SKM-1 treated with dmso at 0.1 percent for 144 hours (cell line): ENCODE data around the gene WDR36.

ENCODE experiments used
- DNase-seq: peaks from one replicate; lab custom pipeline; 2025; ENCODE audit not compliant: unreplicated experiment; lab: John Stamatoyannopoulos, UW

WDR36 gene

GRCh38 chr5:111099058-111099778 is 7.1 kb downstream of the WDR36 start:
- DNase-seq: no peak

DNA sequence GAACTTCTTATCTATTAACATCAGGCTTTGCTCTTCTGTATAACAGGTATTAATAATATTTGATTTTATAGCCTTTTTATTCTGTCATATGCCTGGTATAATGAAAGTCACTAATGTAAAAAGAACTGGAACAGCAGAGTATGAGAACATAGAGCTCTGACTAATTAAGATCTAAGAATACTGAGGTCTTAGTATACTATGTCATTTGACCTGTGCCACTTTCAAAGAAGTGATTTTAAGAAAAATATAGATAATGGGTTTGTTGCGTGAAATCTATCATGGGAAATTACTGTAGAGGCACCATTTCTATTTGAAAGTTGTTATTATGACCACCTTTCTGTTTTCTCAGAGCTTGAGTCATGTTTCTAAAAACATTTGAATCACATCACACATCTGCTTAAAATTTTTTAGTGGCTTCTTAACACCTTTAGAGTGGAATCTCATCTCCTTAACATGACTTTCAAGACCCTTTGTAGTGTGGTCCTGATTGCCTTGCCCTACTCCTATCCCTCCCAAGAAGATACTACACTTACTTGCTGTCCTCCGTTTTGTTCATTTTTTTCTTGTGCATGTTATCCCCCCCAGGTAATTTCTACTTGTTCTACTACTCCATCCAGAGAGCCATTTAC is 14.3 kb downstream of the WDR36 start:
- no peak for DNase-seq

DNA sequence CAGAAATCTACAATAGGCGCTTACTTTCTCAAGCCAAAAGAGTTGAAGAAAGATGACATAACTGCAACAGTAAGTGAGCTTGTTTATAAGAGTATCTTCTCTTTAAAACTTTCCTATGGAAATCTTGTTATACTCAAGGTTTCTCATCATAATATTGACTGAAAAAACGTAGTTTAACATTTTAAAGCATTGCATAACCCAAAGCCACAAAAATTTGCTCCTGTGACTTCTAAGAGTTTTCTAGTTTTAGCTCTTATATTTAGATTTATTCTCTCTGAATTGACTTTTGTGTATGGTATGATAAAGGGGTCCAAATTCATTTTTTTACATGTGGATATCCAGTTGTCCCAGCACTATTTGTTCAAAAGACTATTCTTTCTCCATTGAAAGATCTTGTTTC is 15.2 kb downstream of the WDR36 start:
- DNase-seq: no peak

- DNase-seq: no peak
Observed at GRCh38 chr5:111111956-111112355, 19.8 kb downstream of the WDR36 start.

GRCh38 chr5:111113678-111114077 is 21.5 kb downstream of the WDR36 start:
- no peak for DNase-seq

DNA sequence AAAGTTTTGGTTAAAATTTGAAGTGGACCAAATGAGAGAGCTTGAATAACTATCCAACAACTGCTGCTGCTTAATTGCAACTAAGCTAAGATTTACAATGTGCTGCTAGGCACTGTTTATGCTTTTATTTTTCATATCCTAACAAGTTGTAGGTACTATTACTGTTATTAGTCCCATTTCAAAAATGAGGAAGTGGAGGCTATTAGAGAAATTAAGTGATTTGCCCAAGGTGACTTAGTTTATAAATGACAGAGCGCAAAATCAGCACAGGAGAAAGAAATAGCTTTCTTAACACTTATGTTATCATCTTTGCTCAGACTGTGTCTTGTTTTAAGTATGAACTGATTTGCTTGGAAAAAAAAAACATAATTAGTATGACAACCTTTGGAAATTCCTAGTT is 23.1 kb downstream of the WDR36 start:
- no peak for DNase-seq

GRCh38 chr5:111116550-111116949 is 24.4 kb downstream of the WDR36 start:
- DNase-seq: peak; percentile 76

GRCh38 chr5:111117136-111117535 is 25.0 kb downstream of the WDR36 start:
- DNase-seq: no peak

GRCh38 chr5:111119221-111119620 is 27.1 kb downstream of the WDR36 start:
- DNase-seq: no peak

GRCh38 chr5:111119856-111120255 is 27.7 kb downstream of the WDR36 start:
- no peak for DNase-seq

DNA sequence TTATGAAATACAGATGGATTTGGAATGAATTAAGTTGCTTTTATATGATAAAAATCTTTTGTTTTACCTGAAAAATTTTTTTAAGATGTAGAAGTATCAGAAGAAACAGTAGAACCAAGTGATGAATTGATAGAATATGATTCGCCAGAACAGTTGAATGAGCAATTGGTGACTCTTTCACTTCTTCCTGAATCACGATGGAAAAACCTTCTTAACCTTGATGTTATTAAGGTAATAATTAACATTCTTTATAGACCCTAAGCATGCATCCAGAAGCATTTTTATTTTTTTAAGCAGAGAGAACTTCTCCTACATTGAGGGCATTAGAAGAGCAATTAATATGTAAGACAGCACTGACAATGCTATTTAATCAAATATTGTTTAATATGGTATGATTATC is 28.8 kb downstream of the WDR36 start:
- DNase-seq: no peak

DNA sequence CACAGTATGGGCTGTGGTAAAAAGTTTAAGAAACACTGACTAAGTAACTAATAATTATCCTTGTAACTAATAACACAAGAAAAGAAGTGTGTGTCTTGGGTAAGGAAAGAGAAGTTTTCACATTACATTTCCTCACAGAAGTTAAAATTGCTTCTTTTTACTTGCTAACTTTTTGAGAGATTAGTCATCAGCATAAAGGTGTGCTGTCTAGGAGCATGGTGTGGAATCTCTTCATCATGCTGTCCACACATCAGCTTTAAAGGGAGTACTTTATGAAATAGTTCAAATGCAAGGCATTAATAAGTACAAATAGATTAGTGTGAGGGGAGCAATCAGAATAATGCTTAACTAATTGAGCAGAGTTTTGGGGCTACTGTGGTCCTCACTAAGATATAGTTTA is 29.8 kb downstream of the WDR36 start:
- no peak for DNase-seq

DNA sequence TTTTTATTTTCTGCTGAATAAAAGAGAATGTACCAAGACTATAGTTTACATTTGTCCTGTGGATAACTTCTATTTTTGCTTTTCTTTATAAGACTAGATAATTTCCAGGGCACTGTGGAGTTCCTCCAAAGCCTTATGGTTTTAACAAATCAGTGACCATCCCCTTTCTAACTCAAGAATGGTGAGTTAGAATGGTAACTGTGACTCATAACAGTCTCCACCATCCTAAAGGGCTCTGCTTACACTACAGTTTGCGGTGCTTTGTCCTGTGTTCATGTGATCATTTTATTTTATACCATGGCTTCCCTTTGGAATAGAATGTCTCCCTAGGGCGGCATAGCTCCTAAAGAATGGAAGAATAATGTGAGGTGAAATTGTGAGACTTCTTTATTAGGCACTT is 30.2 kb downstream of the WDR36 start:
- no peak for DNase-seq

DNA sequence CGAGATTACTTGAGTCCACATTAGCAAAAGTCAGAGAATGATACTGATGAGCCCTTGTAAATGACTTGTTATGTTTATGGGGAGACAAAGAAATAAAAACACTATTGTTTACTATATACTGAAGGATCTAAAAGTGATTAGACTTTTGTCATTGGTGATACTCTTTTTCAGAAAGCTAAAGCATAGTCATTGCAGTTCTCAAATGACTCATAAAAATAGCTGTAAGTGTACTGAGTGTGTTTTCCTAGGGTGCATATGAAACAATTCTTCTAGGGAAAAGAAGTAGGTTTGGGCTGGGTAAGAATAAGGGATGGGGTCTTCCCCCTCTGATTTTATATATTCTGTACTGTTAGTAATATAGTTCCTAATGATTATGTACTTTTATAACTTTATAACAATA is 32.6 kb downstream of the WDR36 start:
- no peak for DNase-seq

GRCh38 chr5:111126896-111127295 is 34.7 kb downstream of the WDR36 start:
- no peak for DNase-seq

DNA sequence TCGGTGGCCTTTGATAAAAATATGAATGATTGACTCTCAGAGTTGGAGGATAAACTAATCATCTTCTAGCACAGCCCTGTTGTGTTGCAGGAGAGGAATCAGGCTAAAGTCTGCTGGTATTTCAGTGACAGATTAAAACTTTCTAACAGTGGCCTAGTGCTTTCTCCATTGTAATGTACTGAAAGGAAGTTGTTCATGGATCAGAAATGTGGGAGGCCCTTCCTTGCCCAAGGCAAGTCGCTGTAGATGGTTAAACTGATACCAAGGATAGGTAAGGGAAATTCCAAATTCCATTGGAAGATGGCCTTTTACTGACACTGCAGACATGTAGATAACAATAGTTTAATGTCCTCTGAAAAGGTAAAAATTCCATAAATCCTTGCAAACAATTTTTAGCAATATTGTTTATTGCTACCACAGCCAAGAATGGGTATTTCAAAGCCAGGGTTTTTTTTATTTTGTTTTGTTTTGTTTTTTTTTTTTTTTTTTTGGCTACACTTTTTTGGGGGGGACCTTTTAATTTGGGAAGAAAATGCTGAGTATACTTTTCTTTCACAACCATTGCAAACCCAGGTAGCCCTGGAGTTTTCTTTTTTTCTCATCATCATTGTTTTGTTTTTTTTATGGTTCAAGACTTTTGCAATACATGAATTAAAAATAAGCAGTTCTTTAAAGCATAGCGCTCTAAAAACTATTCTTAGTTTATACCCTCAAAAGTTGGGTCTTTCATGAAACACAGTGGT is 35.5 kb downstream of the WDR36 start:
- no peak for DNase-seq

DNA sequence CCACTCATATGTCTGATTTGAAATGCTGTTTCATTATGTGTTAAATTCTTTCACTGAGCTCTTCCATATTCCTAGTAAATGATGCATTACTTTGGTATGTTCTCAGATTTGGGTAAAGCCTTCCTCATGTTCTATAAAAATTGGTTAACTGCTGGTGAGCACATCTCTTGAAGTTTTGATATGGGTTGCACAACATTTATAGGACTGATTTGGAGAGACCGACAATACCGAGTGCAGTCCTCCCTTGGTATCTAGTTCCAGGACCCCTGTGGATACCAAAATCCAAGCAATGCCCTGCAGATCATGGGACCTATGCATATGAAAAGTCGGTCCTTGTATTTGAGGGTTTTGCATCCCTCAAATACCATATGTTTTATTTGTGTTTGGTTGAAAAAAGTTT is 37.8 kb downstream of the WDR36 start:
- no peak for DNase-seq

DNA sequence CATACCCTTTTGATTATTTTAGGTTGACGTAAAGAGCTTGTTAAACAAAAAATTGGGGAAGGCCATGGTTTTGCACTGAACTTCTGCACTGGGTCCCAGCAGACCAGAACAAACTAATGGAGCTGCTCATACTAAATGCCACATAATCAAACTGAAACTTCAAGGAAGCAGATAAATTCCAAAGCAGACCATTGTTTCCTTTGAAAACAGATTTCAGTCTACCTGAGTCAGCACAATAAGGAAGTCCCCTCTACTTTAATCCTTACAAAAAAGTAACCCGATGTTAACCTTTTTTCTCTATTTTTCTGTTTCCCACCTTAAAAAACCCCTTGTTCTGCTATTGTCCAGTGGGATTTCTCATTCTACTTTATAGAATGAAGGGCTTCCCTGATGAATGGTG is 39.2 kb downstream of the WDR36 start:
- DNase-seq: no peak

GRCh38 chr5:111132076-111132475 is 39.9 kb downstream of the WDR36 start:
- peak; percentile 11 for DNase-seq

DNA sequence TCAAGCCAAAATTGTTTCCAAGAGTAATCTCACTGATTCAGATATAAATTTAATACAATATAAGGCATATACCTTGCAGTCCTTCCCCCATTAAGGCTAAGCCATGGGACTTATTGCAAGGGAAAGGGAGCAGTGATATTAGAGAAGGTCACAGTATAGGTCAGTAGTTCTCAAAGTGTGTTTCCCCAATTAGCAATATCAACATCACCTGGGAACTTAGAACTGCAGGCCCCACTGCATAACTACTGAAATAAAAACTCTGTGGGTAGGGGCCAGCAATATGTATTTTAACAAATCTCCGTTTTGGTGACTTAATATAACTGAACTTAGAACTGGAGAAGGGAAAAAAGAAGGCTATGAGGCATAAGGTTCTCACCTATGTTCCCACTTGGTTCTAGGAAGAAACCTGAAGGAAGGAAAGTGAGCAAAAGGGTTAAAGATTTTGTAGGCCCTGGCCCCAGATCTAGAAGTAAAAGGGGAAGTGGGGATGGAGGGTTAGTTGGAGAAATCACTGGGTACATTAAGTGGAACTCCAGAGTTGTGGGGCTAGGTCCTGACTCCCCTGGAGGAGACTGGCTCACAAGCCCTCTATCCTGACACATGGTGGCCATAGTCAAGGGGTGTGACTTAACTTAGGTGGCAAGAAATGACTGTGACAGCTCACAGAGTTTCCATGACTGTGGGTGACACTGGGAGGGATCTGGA is 40.7 kb downstream of the WDR36 start:
- no peak for DNase-seq

- DNase-seq: no peak
Observed at GRCh38 chr5:111133436-111133751, 41.2 kb downstream of the WDR36 start.

DNA sequence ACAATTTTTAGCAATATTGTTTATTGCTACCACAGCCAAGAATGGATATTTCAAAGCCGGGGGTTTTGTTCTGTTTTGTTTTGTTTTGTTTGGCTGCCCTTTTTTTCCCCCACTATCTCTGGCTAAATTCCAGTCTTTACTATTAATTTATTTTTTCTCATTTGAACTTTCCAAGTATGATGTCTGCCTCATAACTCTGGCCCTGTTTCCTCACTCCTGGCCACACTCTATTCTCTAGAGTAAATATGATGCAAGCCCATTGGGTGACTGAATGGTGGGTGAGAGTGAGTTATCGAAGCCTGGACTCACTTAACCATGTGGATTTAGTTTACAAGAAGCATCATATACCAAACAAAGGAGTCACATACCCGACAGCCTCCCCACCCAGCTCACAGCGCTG is 41.9 kb downstream of the WDR36 start:
- DNase-seq: no peak
